Measurements from ENCODE around the gene TMEM87B. TPM values are rescaled to one million over a fixed set of nuclear protein-coding genes. Genes with fewer than 3 reads are reported as not detected.
"Not testable (repeated sequence)": the region's sequence is repeated elsewhere in the genome, so short reads cannot be mapped to it uniquely, and the experiment has no call there.

The TMEM87B gene
- total RNA-seq, 1 experiment from 2014 or later: 10.5 TPM

GRCh38 chr2:112110966-112111365 lies 55.9 kb downstream of the TMEM87B start:
- Histone ChIP-seq H3K27me3 (ENCODE audit: insufficient read depth, low read length) (no peaks in the 10 kb centered on the region), H2BK20ac (ENCODE audit: low read depth, low read length, poor library complexity, severe bottlenecking) (no peak overlapping the region), H3K4ac (ENCODE audit: low read depth, low read length) (no peak overlapping the region), H3K14ac (ENCODE audit: insufficient read depth, low read length) (no peak overlapping the region), H2AFZ (ENCODE audit: low read length) (no peak overlapping the region), H4K20me1 (ENCODE audit: control insufficient read depth, insufficient read depth, insufficient read length) (no peaks in the 10 kb centered on the region), H3K56ac (ENCODE audit: insufficient read length, low read depth, low read length) (no peak overlapping the region), H4K8ac (replicated peaks; ENCODE audit: insufficient read length, low read depth, low read length) (no peak overlapping the region), H2BK120ac (ENCODE audit: low read depth, low read length, poor library complexity, severe bottlenecking) (no peak overlapping the region), H3K9ac (ENCODE audit: extremely low read depth, insufficient read length, low read length) (no peak overlapping the region), H2AK5ac (ENCODE audit: insufficient read length, low read length) (no peak overlapping the region), H3K27ac (ENCODE audit: insufficient read length, low read depth, low read length) (no peak overlapping the region), H2BK12ac (ENCODE audit: insufficient read length, low read depth, low read length) (no peak overlapping the region), H2BK5ac (ENCODE audit: insufficient read length, low read length) (no peak overlapping the region), H3K4me1 (ENCODE audit: insufficient read depth, low read length) (no peaks in the 10 kb centered on the region), H3K79me2 (ENCODE audit: insufficient read depth, low read length) (no peaks in the 10 kb centered on the region), H3K79me1 (ENCODE audit: insufficient read depth, low read depth, low read length, poor library complexity, severe bottlenecking) (no peaks in the 10 kb centered on the region), H3K4me2 (ENCODE audit: insufficient read depth, insufficient read length, low read length) (no peak overlapping the region), H3T11ph (ENCODE audit: low read length) (no peak overlapping the region), H3K18ac (ENCODE audit: insufficient read length, low read depth, low read length) (no peak overlapping the region), H3K23ac (ENCODE audit: insufficient read length, low read depth, low read length) (no peak overlapping the region), H4K5ac (ENCODE audit: insufficient read length, low read depth, low read length) (no peak overlapping the region), H4K91ac (ENCODE audit: insufficient read length, low read depth, low read length) (no peak overlapping the region), H3K9me3 (ENCODE audit: control insufficient read depth, low read depth, low read length) (no peaks in the 10 kb centered on the region), H2BK15ac (ENCODE audit: low read depth, low read length) (no peak overlapping the region), H3K23me2 (ENCODE audit: insufficient read length, low read depth, low read length, poor library complexity, severe bottlenecking) (no peaks in the 10 kb centered on the region)
- DNase-seq: no peak
- Mint-ChIP-seq H3K27me3 (ENCODE audit: low read depth) (no peaks in the 10 kb centered on the region), H3K4me3 (no peak overlapping the region), H3K4me1 (no peaks in the 10 kb centered on the region), H3K36me3 (ENCODE audit: insufficient read depth in 1 of 3, low read depth in 3 of 3) (peaks cover 22 to 53% (median 42%) of the 10 kb centered on the region in 3 experiments), H3K27ac (no peak overlapping the region), H3K9me3 (peaks cover 14 to 18% of the 10 kb centered on the region in 2 experiments)
- WGBS (ENCODE audit: extremely low coverage, insufficient read length, low lambda C conversion rate): no CpG with 5 or more reads among the region's 1 CpG
- no peak for TF ChIP-seq CTCF (conservative IDR thresholded peaks at IDR 0.05)

- H3K27me3 Mint-ChIP-seq (ENCODE audit: low read depth); H3K79me2 ChIP-seq (ENCODE audit: insufficient read depth, low read length); H3K18ac ChIP-seq (ENCODE audit: insufficient read length, low read depth, low read length); H3K27ac ChIP-seq (ENCODE audit: insufficient read length, low read depth, low read length); DNase-seq; H3K56ac ChIP-seq (ENCODE audit: insufficient read length, low read depth, low read length); H4K5ac ChIP-seq (ENCODE audit: insufficient read length, low read depth, low read length); H2BK15ac ChIP-seq (ENCODE audit: low read depth, low read length); H3K23ac ChIP-seq (ENCODE audit: insufficient read length, low read depth, low read length); H2BK20ac ChIP-seq (ENCODE audit: low read depth, low read length, poor library complexity, severe bottlenecking); H2AK5ac ChIP-seq (ENCODE audit: insufficient read length, low read length); H3K4ac ChIP-seq (ENCODE audit: low read depth, low read length); H3K9ac ChIP-seq (ENCODE audit: extremely low read depth, insufficient read length, low read length); H2AFZ ChIP-seq (ENCODE audit: low read length); H3K9me3 ChIP-seq (ENCODE audit: control insufficient read depth, low read depth, low read length); H3T11ph ChIP-seq (ENCODE audit: low read length); H4K20me1 ChIP-seq (ENCODE audit: control insufficient read depth, insufficient read depth, insufficient read length); H3K4me1 Mint-ChIP-seq; H3K4me1 ChIP-seq (ENCODE audit: insufficient read depth, low read length); H3K27me3 ChIP-seq (ENCODE audit: insufficient read depth, low read length); H2BK5ac ChIP-seq (ENCODE audit: insufficient read length, low read length); H3K4me2 ChIP-seq (ENCODE audit: insufficient read depth, insufficient read length, low read length); H2BK12ac ChIP-seq (ENCODE audit: insufficient read length, low read depth, low read length); H3K14ac ChIP-seq (ENCODE audit: insufficient read depth, low read length); H4K91ac ChIP-seq (ENCODE audit: insufficient read length, low read depth, low read length); H3K23me2 ChIP-seq (ENCODE audit: insufficient read length, low read depth, low read length, poor library complexity, severe bottlenecking); H3K79me1 ChIP-seq (ENCODE audit: insufficient read depth, low read depth, low read length, poor library complexity, severe bottlenecking); H2BK120ac ChIP-seq (ENCODE audit: low read depth, low read length, poor library complexity, severe bottlenecking); H4K8ac ChIP-seq (replicated peaks; ENCODE audit: insufficient read length, low read depth, low read length); H3K4me3 Mint-ChIP-seq; H3K27ac Mint-ChIP-seq: not testable (repeated sequence)
- no CpG with 5 or more reads among the region's 4 CpGs for WGBS (ENCODE audit: extremely low coverage, insufficient read length, low lambda C conversion rate)
- peaks cover 12 to 18% of the 10 kb centered on the region in 2 experiments for H3K9me3 Mint-ChIP-seq
- H3K36me3 Mint-ChIP-seq (ENCODE audit: insufficient read depth in 1 of 3, low read depth in 3 of 3): peaks cover 20 to 36% (median 36%) of the 10 kb centered on the region in 3 experiments
Observed at GRCh38 chr2:112113354-112113753, 58.3 kb downstream of the TMEM87B start.
